Measurements from ENCODE around the gene FGF6. TPM values are rescaled to one million over a fixed set of nuclear protein-coding genes. Genes with fewer than 3 reads are reported as not detected.

The FGF6 gene
- total and polyA plus RNA-seq, 2 of the 13 experiments (the other 11 are each of a cell fraction or from before 2014, with no cell fraction given), result not detected

- ChIA-PET POLR2A (no interaction called here), CTCF (ENCODE audit: low intra/inter-chr PET ratio, low total read pairs) (no interaction called here)
- no peak overlapping the region for H3K4me2 ChIP-seq (ENCODE audit: low read depth, low read length)
- in situ Hi-C loops (cut with HindIII; ENCODE audit: extremely low pct_ligation_motif_present, low pct_unique_long_range_greater_than_20kb) (no loop called here), intact Hi-C loops (cut with micrococcal nuclease; ENCODE audit: unreplicated experiment) (no loop called here)
- ATAC-seq (no peak), DNase-seq (ENCODE audit: low spot score) (no peak), FAIRE-seq (no peak)
- no peak overlapping the region for H3K27ac ChIP-seq (ENCODE audit: extremely low read length, insufficient read depth, low read length)
- no peak overlapping the region for H3K4me3 ChIP-seq (replicated peaks in 1 of 3; ENCODE audit: insufficient read depth in 1 of 3, low read depth in 2 of 3, low read length in 3 of 3)
- no peaks in the 10 kb centered on the region for H3K79me2 ChIP-seq (ENCODE audit: insufficient read depth, low read length)
- no peak overlapping the region for H3K9ac ChIP-seq (ENCODE audit: insufficient read depth, low read depth, low read length)
- H4K20me1 ChIP-seq (ENCODE audit: insufficient read depth, low read length), result no peaks in the 10 kb centered on the region
- H3K4me1 ChIP-seq (ENCODE audit: insufficient read depth, low read length), result peaks cover 15% of the 10 kb centered on the region
- no TSS peak for BruUV-seq (replicated peaks)
- no peaks in the 10 kb centered on the region for H3K36me3 ChIP-seq (replicated peaks in 1 of 2; ENCODE audit: control insufficient read depth in 1 of 2, insufficient read depth in 2 of 2, low read length in 2 of 2)
- H2AFZ ChIP-seq (ENCODE audit: low read length), result no peak overlapping the region
- no peaks in the 10 kb centered on the region for H3K9me3 ChIP-seq (ENCODE audit: low read length)
- WGBS (ENCODE audit: low lambda C conversion rate), result 18% methylated on average over 3 of the region's 4 CpGs
- peaks cover 0 to 22% of the 10 kb centered on the region in 2 experiments; a peak in 3 of 5 replicates for H3K27me3 ChIP-seq (ENCODE audit: control insufficient read depth in 1 of 2, insufficient read depth in 2 of 2, low read length in 2 of 2)
- no peak for TF ChIP-seq ZNF441 (CRISPR knock-in tag; IDR thresholded peaks at IDR 0.05; ENCODE audit: borderline replicate concordance)
- TF ChIP-seq, protein P1, sequence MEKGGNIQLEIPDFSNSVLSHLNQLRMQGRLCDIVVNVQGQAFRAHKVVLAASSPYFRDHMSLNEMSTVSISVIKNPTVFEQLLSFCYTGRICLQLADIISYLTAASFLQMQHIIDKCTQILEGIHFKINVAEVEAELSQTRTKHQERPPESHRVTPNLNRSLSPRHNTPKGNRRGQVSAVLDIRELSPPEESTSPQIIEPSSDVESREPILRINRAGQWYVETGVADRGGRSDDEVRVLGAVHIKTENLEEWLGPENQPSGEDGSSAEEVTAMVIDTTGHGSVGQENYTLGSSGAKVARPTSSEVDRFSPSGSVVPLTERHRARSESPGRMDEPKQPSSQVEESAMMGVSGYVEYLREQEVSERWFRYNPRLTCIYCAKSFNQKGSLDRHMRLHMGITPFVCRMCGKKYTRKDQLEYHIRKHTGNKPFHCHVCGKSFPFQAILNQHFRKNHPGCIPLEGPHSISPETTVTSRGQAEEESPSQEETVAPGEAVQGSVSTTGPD (CRISPR knock-in tag; IDR thresholded peaks at IDR 0.05), result no peak
- no peak for TF ChIP-seq TEAD2 (CRISPR knock-in tag; IDR thresholded peaks at IDR 0.05)
- TF ChIP-seq, protein P2, sequence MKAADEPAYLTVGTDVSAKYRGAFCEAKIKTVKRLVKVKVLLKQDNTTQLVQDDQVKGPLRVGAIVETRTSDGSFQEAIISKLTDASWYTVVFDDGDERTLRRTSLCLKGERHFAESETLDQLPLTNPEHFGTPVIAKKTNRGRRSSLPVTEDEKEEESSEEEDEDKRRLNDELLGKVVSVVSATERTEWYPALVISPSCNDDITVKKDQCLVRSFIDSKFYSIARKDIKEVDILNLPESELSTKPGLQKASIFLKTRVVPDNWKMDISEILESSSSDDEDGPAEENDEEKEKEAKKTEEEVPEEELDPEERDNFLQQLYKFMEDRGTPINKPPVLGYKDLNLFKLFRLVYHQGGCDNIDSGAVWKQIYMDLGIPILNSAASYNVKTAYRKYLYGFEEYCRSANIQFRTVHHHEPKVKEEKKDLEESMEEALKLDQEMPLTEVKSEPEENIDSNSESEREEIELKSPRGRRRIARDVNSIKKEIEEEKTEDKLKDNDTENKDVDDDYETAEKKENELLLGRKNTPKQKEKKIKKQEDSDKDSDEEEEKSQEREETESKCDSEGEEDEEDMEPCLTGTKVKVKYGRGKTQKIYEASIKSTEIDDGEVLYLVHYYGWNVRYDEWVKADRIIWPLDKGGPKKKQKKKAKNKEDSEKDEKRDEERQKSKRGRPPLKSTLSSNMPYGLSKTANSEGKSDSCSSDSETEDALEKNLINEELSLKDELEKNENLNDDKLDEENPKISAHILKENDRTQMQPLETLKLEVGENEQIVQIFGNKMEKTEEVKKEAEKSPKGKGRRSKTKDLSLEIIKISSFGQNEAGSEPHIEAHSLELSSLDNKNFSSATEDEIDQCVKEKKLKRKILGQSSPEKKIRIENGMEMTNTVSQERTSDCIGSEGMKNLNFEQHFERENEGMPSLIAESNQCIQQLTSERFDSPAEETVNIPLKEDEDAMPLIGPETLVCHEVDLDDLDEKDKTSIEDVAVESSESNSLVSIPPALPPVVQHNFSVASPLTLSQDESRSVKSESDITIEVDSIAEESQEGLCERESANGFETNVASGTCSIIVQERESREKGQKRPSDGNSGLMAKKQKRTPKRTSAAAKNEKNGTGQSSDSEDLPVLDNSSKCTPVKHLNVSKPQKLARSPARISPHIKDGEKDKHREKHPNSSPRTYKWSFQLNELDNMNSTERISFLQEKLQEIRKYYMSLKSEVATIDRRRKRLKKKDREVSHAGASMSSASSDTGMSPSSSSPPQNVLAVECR (CRISPR knock-in tag; IDR thresholded peaks at IDR 0.05; ENCODE audit: borderline replicate concordance), result no peak
- TF ChIP-seq ZNF20 (CRISPR knock-in tag; IDR thresholded peaks at IDR 0.05), result no peak
- no peak for TF ChIP-seq AFF4 (CRISPR knock-in tag; IDR thresholded peaks at IDR 0.05)
- TF ChIP-seq TCF7L2 (IDR thresholded peaks at IDR 0.05; ENCODE audit: low read depth, low read length), result no peak
- TF ChIP-seq MATR3 (CRISPR knock-in tag; IDR thresholded peaks at IDR 0.05), result no peak
- no peak for TF ChIP-seq ZSCAN5A (CRISPR knock-in tag; IDR thresholded peaks at IDR 0.05; ENCODE audit: borderline replicate concordance)
- TF ChIP-seq DPF2 (CRISPR knock-in tag; IDR thresholded peaks at IDR 0.05; ENCODE audit: borderline replicate concordance, low read depth), result no peak
- no peak for TF ChIP-seq ZSCAN25 (CRISPR knock-in tag; IDR thresholded peaks at IDR 0.05)
Measured at GRCh38 chr12:4454315-4454860, 8.8 kb upstream of the FGF6 start.
